NCI-H2171 (cell line): ENCODE results near the gene LMAN1.

Experiments used
- DNase-seq: peaks from one replicate; lab custom pipeline; 2025; lab: John Stamatoyannopoulos, UW

The LMAN1 gene

GRCh38 chr18:59358712-59359575, at the start of gene LMAN1:
LMAN1 (minus strand) TSS chr18:59359265; CDS start chr18:59359244, 21 bp downstream.
- peak; percentile 96 for DNase-seq

- peak; percentile 82 for DNase-seq
These were observed 43.5 kb upstream of the LMAN1 start for GRCh38 chr18:59402432-59403090.

GRCh38 chr18:59400407-59400806, 41.3 kb upstream of the LMAN1 start:
- no peak for DNase-seq

- no peak for DNase-seq
These were observed 36.4 kb upstream of the LMAN1 start for GRCh38 chr18:59395226-59396175.

GRCh38 chr18:59393381-59393780, 34.3 kb upstream of the LMAN1 start:
- DNase-seq, result no peak

GRCh38 chr18:59388817-59389216, 29.8 kb upstream of the LMAN1 start:
- peak; percentile 23 for DNase-seq

- peak; percentile 9 for DNase-seq
These were observed 28.9 kb upstream of the LMAN1 start for GRCh38 chr18:59387687-59388565.

GRCh38 chr18:59386909-59387686, 28.0 kb upstream of the LMAN1 start:
- no peak for DNase-seq

- DNase-seq, result no peak
These were observed 26.1 kb upstream of the LMAN1 start for GRCh38 chr18:59385191-59385590.

GRCh38 chr18:59383851-59384250, 24.8 kb upstream of the LMAN1 start:
- peak; percentile 85 for DNase-seq

GRCh38 chr18:59382383-59382782, 23.3 kb upstream of the LMAN1 start:
- no peak for DNase-seq

GRCh38 chr18:59381949-59382348, 22.9 kb upstream of the LMAN1 start:
- no peak for DNase-seq

GRCh38 chr18:59380706-59381105, 21.6 kb upstream of the LMAN1 start:
- DNase-seq, result no peak

GRCh38 chr18:59379772-59380522, 20.9 kb upstream of the LMAN1 start:
- no peak for DNase-seq

GRCh38 chr18:59377613-59378337, 18.7 kb upstream of the LMAN1 start:
- no peak for DNase-seq

GRCh38 chr18:59376351-59376935, 17.4 kb upstream of the LMAN1 start:
- no peak for DNase-seq

GRCh38 chr18:59374128-59374527, 15.1 kb upstream of the LMAN1 start:
- DNase-seq, result no peak

- no peak for DNase-seq
These were observed 13.9 kb upstream of the LMAN1 start for GRCh38 chr18:59372975-59373374.

GRCh38 chr18:59360381-59360780, 1.3 kb upstream of the LMAN1 start:
- DNase-seq, result no peak
